Peyer's patch (tissue), 4 donors: ENCODE results near the gene PCGF2. TPM values are rescaled to one million over a fixed set of nuclear protein-coding genes. Genes with fewer than 3 reads are reported as not detected.

Experiments
- DNase-seq, 3 donors: peaks; one replicate each; pipeline ENCODE4 v3.0.0-alpha.2; 2017 to 2019
- H3K27ac ChIP-seq, 4 donors: fragments of 200-600 bp; sonication (generic); one replicate each; pipeline ENCODE4 v1.5.1; 2016 to 2019
- H3K27me3 ChIP-seq, 2 donors: fragments of 200-600 bp; sonication (generic); one replicate each; pipeline ENCODE4 v1.5.1; 2019
- H3K36me3 ChIP-seq, 3 donors: fragments of 200-600 bp; sonication (generic); one replicate each; pipeline ENCODE4 v1.5.1; 2016 to 2019
- H3K4me1 ChIP-seq, 4 donors: fragments of 200-600 bp; sonication (generic); one replicate each; pipeline ENCODE4 v1.5.1; 2016 to 2019
- H3K4me3 ChIP-seq, 4 donors: fragments of 200-600 bp; sonication (generic); 1 replicate in 3 of 4; 2 replicates in 1 of 4; pipeline ENCODE4 v1.5.1; 2016 to 2019; ENCODE audit warnings: mild to moderate bottlenecking in 1 of 4
- H3K9me3 ChIP-seq, 4 donors: fragments of 200-600 bp; sonication (generic); one replicate each; pipeline ENCODE4 v1.5.1; 2016 to 2019; ENCODE audit warnings: mild to moderate bottlenecking in 1 of 4
- CTCF ChIP-seq, 6 experiments: fragments of 450-650 bp in 4 of 6; fragments of 200-600 bp in 2 of 6; sonication (generic) in 1 of 6; IDR thresholded peaks; one replicate each; pipeline ENCODE4 v1.5.1; 2017 to 2019; ENCODE audit warnings: antibody characterized with exemption in 6 of 6, mild to moderate bottlenecking in 3 of 6, moderate library complexity in 1 of 6
- POLR2A ChIP-seq, 2 donors: fragments of 450-650 bp; IDR thresholded peaks; one replicate each; pipeline ENCODE4 v1.5.1; 2017; ENCODE audit warnings: antibody characterized with exemption in 2 of 2, mild to moderate bottlenecking in 2 of 2, moderate library complexity in 2 of 2
- total RNA-seq, 4 donors: library from RNA; depleted of rRNA; stranded (reverse); fragments of >200 nt; gene quantifications; one replicate each; pipeline ENCODE4 v1.1.0, GENCODE V29; 2016

PCGF2 gene
- total RNA-seq, 4 donors from 2014 or later: 8.3 to 41.9 (median 14.5) TPM

DNA sequence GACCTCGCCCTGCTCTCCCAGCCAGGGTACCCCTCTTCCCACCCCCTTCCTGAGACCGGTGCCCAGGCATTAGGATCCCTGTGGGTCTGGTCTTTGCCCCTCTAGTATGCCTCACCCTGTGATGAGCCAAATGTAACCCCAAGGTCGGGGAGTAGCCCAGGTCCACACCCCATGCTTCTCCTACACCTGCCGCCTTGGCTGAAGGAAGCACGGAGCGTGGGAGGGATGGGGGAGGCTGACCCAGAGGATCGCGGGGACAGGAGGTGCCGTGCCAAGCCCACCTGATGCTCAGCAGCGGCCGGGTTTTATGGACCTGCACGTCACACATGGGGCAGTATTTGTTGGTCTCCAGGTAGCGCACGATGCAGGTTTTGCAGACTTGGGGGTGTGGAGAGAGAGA, 8.8 kb downstream of the PCGF2 start:
- Histone ChIP-seq H3K27me3 (no peaks in the 10 kb centered on the region), H3K27ac (peak overlapping the region in 1 of 4 donors; percentile 26), H3K4me1 (peaks cover 0 to 73% (median 5%) of the 10 kb centered on the region in 4 donors), H3K4me3 (no peak overlapping the region), H3K9me3 (no peaks in the 10 kb centered on the region), H3K36me3 (peaks cover 0 to 38% (median 0%) of the 10 kb centered on the region in 3 donors)
- DNase-seq: peak in 2 of 3 donors; percentile 53 to 79
- TF ChIP-seq POLR2A (IDR thresholded peaks at IDR 0.05) (no peak), CTCF (IDR thresholded peaks at IDR 0.05) (no peak)

- TF ChIP-seq CTCF (IDR thresholded peaks at IDR 0.05) (no peak), POLR2A (IDR thresholded peaks at IDR 0.05) (no peak)
- Histone ChIP-seq H3K4me1 (peaks cover 0 to 73% (median 6%) of the 10 kb centered on the region in 4 donors), H3K36me3 (peaks cover 0 to 38% (median 0%) of the 10 kb centered on the region in 3 donors), H3K4me3 (no peak overlapping the region), H3K9me3 (no peaks in the 10 kb centered on the region), H3K27me3 (no peaks in the 10 kb centered on the region), H3K27ac (peak overlapping the region in 1 of 4 donors; percentile 26)
- no peak for DNase-seq
Measured at GRCh38 chr17:38738686-38739085, 9.4 kb downstream of the PCGF2 start.

DNA sequence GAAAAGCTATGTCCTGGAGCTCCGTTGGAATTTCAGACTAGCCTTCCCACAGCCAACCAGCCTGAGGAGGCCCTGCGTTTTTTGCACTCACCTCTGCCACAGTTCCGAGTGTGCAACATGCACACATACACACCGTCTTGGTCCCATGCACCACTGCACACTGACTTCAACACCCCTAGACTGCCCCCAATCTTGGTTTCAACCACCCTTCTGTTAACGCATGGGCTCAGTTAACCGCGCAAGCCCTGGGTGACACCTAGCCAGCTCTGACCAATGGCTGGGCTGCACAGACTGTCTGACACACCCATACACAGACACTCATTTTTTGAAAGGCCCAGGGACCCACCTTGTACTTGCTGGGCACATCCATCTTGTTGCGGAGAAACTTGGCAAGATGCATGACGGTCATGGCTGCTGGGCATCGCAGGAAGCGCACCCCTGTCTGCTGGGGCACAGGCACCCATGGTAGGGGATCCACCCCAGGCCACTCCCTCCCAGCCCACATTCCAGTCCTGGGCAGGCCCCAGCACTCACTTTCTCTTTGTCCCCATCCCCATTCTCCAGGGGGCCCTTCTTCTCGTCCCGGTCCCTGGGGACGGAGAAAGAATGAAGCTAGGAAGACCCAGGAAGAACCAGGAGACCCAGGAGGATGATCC, 10.0 kb downstream of the PCGF2 start:
- Histone ChIP-seq H3K4me3 (no peak overlapping the region), H3K27ac (no peak overlapping the region), H3K4me1 (peaks cover 0 to 73% (median 8%) of the 10 kb centered on the region in 4 donors), H3K27me3 (no peaks in the 10 kb centered on the region), H3K36me3 (peaks cover 0 to 38% (median 0%) of the 10 kb centered on the region in 3 donors), H3K9me3 (no peaks in the 10 kb centered on the region)
- DNase-seq: peak in 1 of 3 donors; percentile 48
- no peak for TF ChIP-seq POLR2A (IDR thresholded peaks at IDR 0.05)
- no peak for TF ChIP-seq CTCF (IDR thresholded peaks at IDR 0.05)

- Histone ChIP-seq H3K4me1 (peaks cover 7 to 65% (median 12%) of the 10 kb centered on the region in 4 donors), H3K4me3 (no peak overlapping the region), H3K36me3 (peaks cover 0 to 38% (median 0%) of the 10 kb centered on the region in 3 donors), H3K27ac (no peak overlapping the region), H3K9me3 (no peaks in the 10 kb centered on the region), H3K27me3 (no peaks in the 10 kb centered on the region)
- TF ChIP-seq CTCF (IDR thresholded peaks at IDR 0.05) (peak; percentile 81 to 97 (median 93)), POLR2A (IDR thresholded peaks at IDR 0.05) (no peak)
- peak; percentile 68 to 82 (median 76) for DNase-seq
Measured at GRCh38 chr17:38735161-38735997, 12.8 kb downstream of the PCGF2 start.

DNA sequence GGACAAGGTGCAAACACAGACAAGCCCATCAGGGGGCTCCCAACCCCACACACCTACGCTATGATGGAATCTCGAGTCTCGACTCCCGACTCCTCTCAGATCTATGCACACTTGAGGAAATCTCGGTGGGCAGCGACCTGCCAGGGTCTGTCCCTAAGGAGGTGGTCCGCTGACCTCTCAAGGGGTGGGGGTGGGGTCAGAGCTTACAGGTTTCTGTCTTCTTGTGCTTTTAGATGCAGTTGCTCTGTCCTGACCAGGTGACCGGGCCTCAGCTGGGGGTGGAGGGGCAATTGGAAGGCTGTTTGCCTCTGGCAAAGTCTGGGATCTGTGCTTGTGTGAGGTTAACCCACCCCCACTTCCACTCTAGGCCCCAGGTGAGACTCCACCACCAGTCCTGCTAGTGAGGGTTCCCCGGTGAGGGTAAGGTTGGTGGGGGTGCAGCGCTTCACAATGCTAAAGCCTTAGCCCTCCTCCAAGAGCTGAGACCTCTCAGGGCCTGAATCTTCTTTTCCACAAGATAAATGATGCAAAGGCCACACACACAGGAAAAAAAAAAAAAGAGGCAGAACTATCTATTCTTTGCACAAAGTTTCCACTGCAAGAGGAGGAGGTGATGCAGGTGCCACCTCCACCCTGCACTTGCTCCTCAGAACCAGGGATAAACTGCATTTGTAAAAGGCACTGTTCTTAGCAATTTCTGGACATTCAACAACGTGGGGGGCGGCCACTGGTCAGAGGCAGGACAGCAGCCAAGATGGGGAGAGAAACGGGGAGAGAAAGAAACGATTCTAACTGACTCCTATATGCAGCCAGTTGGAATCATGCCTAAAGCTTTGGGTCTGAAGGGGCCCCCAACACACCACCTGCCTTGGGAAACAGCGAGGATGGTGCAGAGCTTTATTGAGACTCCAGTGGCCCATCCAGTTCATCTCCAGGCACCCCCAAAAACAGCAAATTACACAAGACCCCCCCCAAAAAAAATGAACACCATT, 13.9 kb downstream of the PCGF2 start:
- peak overlapping the region in 2 of 4 donors; percentile 78 to 99 for H3K27ac ChIP-seq
- H3K4me3 ChIP-seq: no peak overlapping the region
- TF ChIP-seq CTCF (IDR thresholded peaks at IDR 0.05): peak in 5 of 6 experiments; percentile 7 to 25 (median 17)
- no peak for TF ChIP-seq POLR2A (IDR thresholded peaks at IDR 0.05)
- H3K36me3 ChIP-seq: peaks cover 0 to 34% (median 0%) of the 10 kb centered on the region in 3 donors
- H3K9me3 ChIP-seq: no peaks in the 10 kb centered on the region
- no peaks in the 10 kb centered on the region for H3K27me3 ChIP-seq
- H3K4me1 ChIP-seq: peaks cover 9 to 59% (median 13%) of the 10 kb centered on the region in 4 donors
- peak in 2 of 3 donors; percentile 38 to 50 for DNase-seq
